OCI-LY7 (cell line): ENCODE data around the gene ARHGEF12. TPM values are rescaled to one million over a fixed set of nuclear protein-coding genes. Genes with fewer than 3 reads are reported as not detected.

Experiments used
- BruUV-seq: library from RNA; stranded (reverse); fragments of 400-500 nt; replicated peaks from 2 replicates; lab custom pipeline; 2021; lab: Mats Ljungman, UMichigan
- CTCF ChIA-PET: fragments of 300-600 bp; sonication (Branson Sonifier 250); formaldehyde crosslinking; loops from one replicate; lab custom pipeline; 2022; ENCODE audit warnings: antibody characterized with exemption; ENCODE audit not compliant: unreplicated experiment; lab: Charles Lee
- POLR2A ChIA-PET: fragments of 300-600 bp; sonication (Branson Sonifier 250); formaldehyde crosslinking; loops from one replicate; lab custom pipeline; 2022; ENCODE audit warnings: antibody characterized with exemption; lab: Charles Lee
- DNase-seq: peaks from one replicate; pipeline ENCODE4 v3.0.0-alpha.2; 2015; ENCODE audit warnings: low spot score
- H2AFZ ChIP-seq: fragments of 200-600 bp; sonication (generic), shearing (Covaris generic); 2 replicates; pipeline ENCODE4 v1.6.1; 2014; ENCODE audit warnings: mild to moderate bottlenecking, antibody characterized with exemption, low read length, moderate library complexity
- H3K27ac ChIP-seq: fragments of 200-600 bp; sonication (generic); 2 replicates; pipeline ENCODE4 v1.5.1; 2014; ENCODE audit warnings: mixed run types, low read depth, mild to moderate bottlenecking, moderate library complexity, low read length, inconsistent platforms; ENCODE audit not compliant: poor library complexity, severe bottlenecking
- H3K36me3 ChIP-seq: fragments of 200-600 bp; sonication (generic); 2 replicates; pipeline ENCODE4 v1.6.1; 2014; ENCODE audit warnings: mild to moderate bottlenecking, antibody characterized with exemption, low read length, moderate library complexity, mixed read lengths; ENCODE audit not compliant: insufficient read depth
- H3K4me1 ChIP-seq: fragments of 200-600 bp; sonication (generic); 2 replicates; pipeline ENCODE4 v1.5.1; 2014; ENCODE audit warnings: mild to moderate bottlenecking, low read length; ENCODE audit not compliant: insufficient read depth, poor library complexity, severe bottlenecking
- H3K4me2 ChIP-seq: fragments of 200-600 bp; sonication (generic); 2 replicates; pipeline ENCODE4 v1.6.1; 2014; ENCODE audit warnings: mild to moderate bottlenecking, low read length
- H3K4me3 ChIP-seq: fragments of 200-600 bp; sonication (generic); 2 replicates; pipeline ENCODE4 v1.5.1; 2014; ENCODE audit warnings: mild to moderate bottlenecking, low read depth, low read length; ENCODE audit not compliant: poor library complexity, severe bottlenecking
- H3K79me2 ChIP-seq: fragments of 200-600 bp; sonication (generic); 2 replicates; pipeline ENCODE4 v1.6.1; 2016; ENCODE audit warnings: low read depth, mild to moderate bottlenecking, low read length, moderate library complexity, mixed read lengths; ENCODE audit not compliant: insufficient read depth
- H3K9me2 ChIP-seq: fragments of 200-600 bp; sonication (generic); 2 replicates; pipeline ENCODE4 v1.6.1; 2016; ENCODE audit warnings: mild to moderate bottlenecking, low read length, mixed read lengths; ENCODE audit not compliant: insufficient read depth
- H3K9me3 ChIP-seq: fragments of 200-600 bp; sonication (generic); 2 replicates; pipeline ENCODE4 v1.6.1; 2014; ENCODE audit warnings: mild to moderate bottlenecking, mixed run types, low read length, mixed read lengths
- H4K20me1 ChIP-seq: fragments of 200-600 bp; sonication (generic); 2 replicates; pipeline ENCODE4 v1.6.1; 2014; ENCODE audit warnings: mild to moderate bottlenecking, antibody characterized with exemption, low read length, moderate library complexity, mixed read lengths; ENCODE audit not compliant: insufficient read depth
- EZH2phosphoT487 ChIP-seq: fragments of 200-600 bp; sonication (generic); IDR thresholded peaks from 2 replicates; pipeline ENCODE4 v1.6.1; 2018; ENCODE audit warnings: low read depth, borderline replicate concordance, mild to moderate bottlenecking, mixed run types, antibody characterized with exemption, low read length, moderate library complexity, mixed read lengths
- intact Hi-C: fragments of 100-400 bp; cut with micrococcal nuclease; formaldehyde crosslinking; loops from one replicate; pipeline ENCODE4 v1.10.0; 2022; ENCODE audit not compliant: unreplicated experiment
- total RNA-seq, 2 experiments: library from RNA; depleted of rRNA in 1 of 2; stranded (reverse); fragments of >200 nt in 1 of 2; shearing (Covaris generic) in 1 of 2; gene quantifications; 2 replicates each; pipeline ENCODE4 v1.2.3, GENCODE V29; 2014 to 2022
- TF ChIP-seq, protein P1 (sequence below): fragments of 200-600 bp; sonication (generic); conservative IDR thresholded peaks from 2 replicates; pipeline ENCODE4 v1.5.1; 2014; ENCODE audit warnings: mild to moderate bottlenecking, antibody characterized with exemption, low read length, moderate library complexity, mixed read lengths

ARHGEF12 gene
- total RNA-seq, 2 experiments from 2014 or later, result 16.1 to 31.8 TPM

GRCh38 chr11:120333801-120334200, 2.4 kb upstream of the ARHGEF12 start:
- H3K4me3 ChIP-seq, result no peak overlapping the region
- TF ChIP-seq EZH2phosphoT487, result no peak
- TF ChIP-seq, protein P1, sequence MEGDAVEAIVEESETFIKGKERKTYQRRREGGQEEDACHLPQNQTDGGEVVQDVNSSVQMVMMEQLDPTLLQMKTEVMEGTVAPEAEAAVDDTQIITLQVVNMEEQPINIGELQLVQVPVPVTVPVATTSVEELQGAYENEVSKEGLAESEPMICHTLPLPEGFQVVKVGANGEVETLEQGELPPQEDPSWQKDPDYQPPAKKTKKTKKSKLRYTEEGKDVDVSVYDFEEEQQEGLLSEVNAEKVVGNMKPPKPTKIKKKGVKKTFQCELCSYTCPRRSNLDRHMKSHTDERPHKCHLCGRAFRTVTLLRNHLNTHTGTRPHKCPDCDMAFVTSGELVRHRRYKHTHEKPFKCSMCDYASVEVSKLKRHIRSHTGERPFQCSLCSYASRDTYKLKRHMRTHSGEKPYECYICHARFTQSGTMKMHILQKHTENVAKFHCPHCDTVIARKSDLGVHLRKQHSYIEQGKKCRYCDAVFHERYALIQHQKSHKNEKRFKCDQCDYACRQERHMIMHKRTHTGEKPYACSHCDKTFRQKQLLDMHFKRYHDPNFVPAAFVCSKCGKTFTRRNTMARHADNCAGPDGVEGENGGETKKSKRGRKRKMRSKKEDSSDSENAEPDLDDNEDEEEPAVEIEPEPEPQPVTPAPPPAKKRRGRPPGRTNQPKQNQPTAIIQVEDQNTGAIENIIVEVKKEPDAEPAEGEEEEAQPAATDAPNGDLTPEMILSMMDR, result no peak
- no peak overlapping the region for H3K27ac ChIP-seq
- no peaks in the 10 kb centered on the region for H3K36me3 ChIP-seq
- H3K4me1 ChIP-seq, result peaks cover 29% of the 10 kb centered on the region
- BruUV-seq, result no TSS peak
- no peaks in the 10 kb centered on the region for H3K9me2 ChIP-seq
- peaks cover 20% of the 10 kb centered on the region for H4K20me1 ChIP-seq
- intact Hi-C loops, result loop anchor here (2.0 to 10.0 kb wide), 3 partner anchors 291 to 619 kb away; no protein-coding TSS in a partner anchor
- no peaks in the 10 kb centered on the region for H3K9me3 ChIP-seq
- ChIA-PET CTCF (interaction anchor here (0.5 kb wide), 1 partner anchor 105 kb away, joined by 3 read pairs; no protein-coding TSS in a partner anchor), POLR2A (interaction anchor here (0.7 to 1.2 kb wide), 3 partner anchors 91 to 685 kb away, joined by 3 to 5 read pairs (median 3); no protein-coding TSS in a partner anchor)
- no peak for DNase-seq
- no peak overlapping the region for H3K4me2 ChIP-seq
- peaks cover 19% of the 10 kb centered on the region; the same call in 1 of the 2 replicates for H3K79me2 ChIP-seq
- H2AFZ ChIP-seq, result no peak overlapping the region

DNA sequence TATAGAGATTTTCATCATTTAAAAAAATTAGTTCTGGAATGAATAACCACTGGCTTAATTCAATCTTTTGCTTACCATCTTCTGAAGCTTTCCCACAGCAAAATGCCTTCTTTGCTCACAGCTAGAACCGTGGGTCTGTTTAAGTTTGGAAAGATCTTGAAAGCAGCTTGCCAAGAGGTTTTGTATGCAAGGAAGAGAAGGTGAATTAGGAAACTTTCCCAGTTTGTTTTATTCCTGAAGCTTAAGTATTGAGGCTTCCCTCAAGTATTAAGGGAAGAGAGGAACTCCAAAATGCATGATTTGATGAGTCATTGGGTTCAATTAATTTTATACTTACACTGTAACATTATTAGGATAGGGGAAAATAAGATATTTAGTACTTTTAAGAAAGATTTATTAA, 1.9 kb upstream of the ARHGEF12 start:
- Histone ChIP-seq H3K4me2 (no peak overlapping the region), H3K27ac (no peak overlapping the region), H3K4me1 (peaks cover 31% of the 10 kb centered on the region), H3K9me2 (no peaks in the 10 kb centered on the region), H4K20me1 (peaks cover 20% of the 10 kb centered on the region), H3K79me2 (peaks cover 21% of the 10 kb centered on the region; the same call in 1 of the 2 replicates), H3K4me3 (no peak overlapping the region), H3K36me3 (no peaks in the 10 kb centered on the region), H2AFZ (no peak overlapping the region), H3K9me3 (no peaks in the 10 kb centered on the region)
- TF ChIP-seq EZH2phosphoT487, result no peak
- TF ChIP-seq, protein P1, result no peak
- no peak for DNase-seq
- CTCF ChIA-PET, result interaction anchor here (0.5 kb wide), 1 partner anchor 106 kb away, joined by 3 read pairs; no protein-coding TSS in a partner anchor
- POLR2A ChIA-PET, result interaction anchor here (0.7 to 1.2 kb wide), 3 partner anchors 91 to 685 kb away, joined by 3 to 5 read pairs (median 3); no protein-coding TSS in a partner anchor
- intact Hi-C loops, result loop anchor here (2.0 to 10.0 kb wide), 3 partner anchors 290 to 618 kb away; no protein-coding TSS in a partner anchor
- no TSS peak for BruUV-seq
